ENCODE measurements around the gene DYNLRB2.
A peak's percentile ranks its signal among the peaks of the same experiment; 100 is the strongest.

DYNLRB2 gene

GRCh38 chr16:80540516-80541305 lies at the start of gene DYNLRB2:
TSS of gene DYNLRB2 (plus strand) at chr16:80540993. CDS start at chr16:80541077, 84 bp downstream.
- DNase-seq (ENCODE audit: low spot score) = peak; percentile 92

GRCh38 chr16:80500116-80500859 lies 40.5 kb upstream of the DYNLRB2 start:
- DNase-seq (ENCODE audit: low spot score) = no peak

DNA sequence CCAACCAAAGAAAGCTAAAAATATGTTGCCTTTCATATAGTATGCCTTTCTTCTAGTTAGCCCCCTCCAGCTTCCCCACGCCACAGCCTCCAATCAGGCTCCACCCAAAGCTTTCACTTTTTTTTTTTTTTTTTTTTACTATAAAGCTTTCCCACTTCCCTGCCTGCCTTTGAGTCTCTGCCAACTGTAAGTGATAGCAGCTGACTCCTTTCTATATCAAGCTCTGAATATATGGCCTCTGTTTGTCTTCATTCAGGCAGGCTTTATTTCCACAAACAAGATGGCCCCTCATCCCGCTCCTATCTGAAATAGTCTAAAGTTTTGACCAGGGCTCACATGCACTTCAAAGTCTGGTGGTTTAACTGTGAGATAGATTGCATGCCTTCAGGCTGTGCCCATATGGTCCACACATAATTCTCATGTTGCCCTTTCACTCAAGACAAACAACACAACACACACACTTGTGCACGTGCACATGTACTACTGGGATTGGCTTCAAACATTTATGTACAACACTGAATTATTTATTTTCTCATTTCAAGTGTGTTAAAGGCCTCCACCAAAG lies 39.8 kb upstream of the DYNLRB2 start:
- DNase-seq (ENCODE audit: low spot score) = no peak

DNA sequence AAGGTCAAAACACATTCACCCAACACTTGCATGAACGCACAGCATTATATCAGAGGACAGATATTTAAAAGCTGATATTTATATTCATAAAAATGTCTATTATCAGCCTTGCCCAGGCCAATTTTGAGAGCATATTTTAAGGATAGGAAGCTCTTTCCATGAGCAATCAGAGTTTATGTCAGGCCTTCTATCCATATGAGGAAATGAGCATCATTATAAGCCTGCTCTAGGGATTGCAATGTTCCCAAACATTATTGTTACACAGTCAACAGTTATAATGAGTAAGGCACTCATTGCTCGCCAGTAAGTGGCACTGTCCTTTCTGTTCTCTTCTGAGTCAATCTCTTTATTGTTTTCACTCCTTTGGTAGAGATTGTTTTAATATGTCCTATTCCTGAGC lies 37.7 kb upstream of the DYNLRB2 start:
- DNase-seq (ENCODE audit: low spot score) = no peak

GRCh38 chr16:80507538-80507937 lies 33.3 kb upstream of the DYNLRB2 start:
- DNase-seq (ENCODE audit: low spot score) = no peak

GRCh38 chr16:80509872-80510271 lies 30.9 kb upstream of the DYNLRB2 start:
- DNase-seq (ENCODE audit: low spot score) = no peak

DNA sequence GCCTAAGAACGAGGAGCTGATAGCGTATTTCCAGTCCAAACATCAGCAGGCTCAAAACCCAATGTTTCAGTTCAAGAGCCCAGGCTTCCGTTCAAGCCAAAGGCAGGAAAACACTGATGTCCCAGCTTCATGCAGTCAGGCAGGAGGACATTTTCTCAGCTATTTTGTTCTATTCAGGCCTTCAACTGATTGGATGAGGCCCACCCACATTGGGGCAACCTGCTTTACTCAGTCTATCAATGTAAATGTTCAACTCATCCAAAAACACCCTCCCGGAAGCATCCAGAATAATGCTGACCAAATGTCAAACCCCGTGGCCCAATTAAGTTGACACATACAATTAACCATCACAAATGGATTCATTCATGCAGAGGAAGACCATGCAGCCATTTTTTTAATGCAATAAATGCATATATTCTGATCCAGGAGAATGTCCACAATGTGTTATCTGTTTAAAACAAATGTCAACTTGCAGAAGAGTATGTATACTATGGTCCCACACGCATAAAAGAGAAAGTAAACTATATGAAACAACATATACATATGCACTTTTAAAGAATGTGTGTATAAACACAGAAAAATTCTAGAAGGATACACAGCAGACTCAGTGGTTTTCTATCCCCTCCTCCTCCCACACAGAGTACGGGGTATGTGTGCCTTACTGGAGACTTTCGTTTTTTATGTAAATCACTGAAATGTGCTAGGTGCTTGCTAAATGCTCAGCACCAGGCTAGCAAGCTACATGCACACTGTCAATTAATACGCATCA lies 28.8 kb upstream of the DYNLRB2 start:
- DNase-seq (ENCODE audit: low spot score) = no peak

DNA sequence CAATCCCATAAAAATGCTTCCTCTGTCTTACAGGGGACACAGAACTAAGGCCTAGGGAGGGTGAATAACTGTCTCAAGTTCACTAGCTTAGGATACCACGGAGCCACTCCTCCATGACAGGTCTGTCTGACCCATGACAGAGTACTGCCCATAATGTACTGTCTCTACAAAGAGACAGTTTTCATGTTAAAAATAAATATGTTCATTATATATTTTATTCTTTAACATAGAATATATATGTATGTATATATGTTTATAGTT lies 28.3 kb upstream of the DYNLRB2 start:
- DNase-seq (ENCODE audit: low spot score) = no peak

GRCh38 chr16:80515374-80515773 lies 25.4 kb upstream of the DYNLRB2 start:
- DNase-seq (ENCODE audit: low spot score) = no peak

DNA sequence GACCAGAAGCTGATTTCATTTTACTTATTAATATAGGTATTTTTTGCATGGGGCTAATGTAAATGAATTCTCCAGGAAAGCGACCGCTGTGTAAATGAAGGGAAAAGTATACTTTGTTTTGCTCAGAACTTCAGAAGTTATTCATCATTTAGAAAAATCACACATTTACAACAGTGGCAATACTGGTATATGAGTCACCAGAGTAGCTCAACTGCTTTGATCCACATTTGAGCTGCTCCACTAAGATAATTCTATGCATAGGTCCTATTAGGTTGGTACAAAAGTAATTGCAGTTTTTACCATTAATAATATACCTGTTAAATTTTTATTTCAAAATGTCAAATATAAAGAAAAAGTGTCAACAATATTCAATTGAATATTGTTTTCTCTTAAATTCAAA lies 22.9 kb upstream of the DYNLRB2 start:
- no peak for DNase-seq (ENCODE audit: low spot score)

DNA sequence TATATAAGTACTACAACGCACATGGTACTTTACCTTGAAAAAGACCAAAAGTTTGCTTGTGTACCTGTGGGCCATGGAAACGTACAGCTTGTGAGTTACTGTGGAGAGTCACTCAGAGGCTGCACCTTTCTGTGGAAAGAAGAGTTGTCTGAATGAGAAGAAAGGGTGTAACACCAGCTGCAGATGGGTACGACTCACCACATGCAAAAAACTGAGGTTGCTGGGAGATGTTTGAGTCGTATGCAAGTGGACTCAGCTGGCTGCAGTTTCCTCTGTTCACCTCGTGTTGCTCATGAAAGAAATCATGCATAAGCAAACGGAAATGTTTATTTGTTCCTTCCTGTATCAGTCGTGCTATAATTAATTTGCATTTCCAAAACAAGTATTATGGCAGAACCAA lies 22.4 kb upstream of the DYNLRB2 start:
- no peak for DNase-seq (ENCODE audit: low spot score)

DNA sequence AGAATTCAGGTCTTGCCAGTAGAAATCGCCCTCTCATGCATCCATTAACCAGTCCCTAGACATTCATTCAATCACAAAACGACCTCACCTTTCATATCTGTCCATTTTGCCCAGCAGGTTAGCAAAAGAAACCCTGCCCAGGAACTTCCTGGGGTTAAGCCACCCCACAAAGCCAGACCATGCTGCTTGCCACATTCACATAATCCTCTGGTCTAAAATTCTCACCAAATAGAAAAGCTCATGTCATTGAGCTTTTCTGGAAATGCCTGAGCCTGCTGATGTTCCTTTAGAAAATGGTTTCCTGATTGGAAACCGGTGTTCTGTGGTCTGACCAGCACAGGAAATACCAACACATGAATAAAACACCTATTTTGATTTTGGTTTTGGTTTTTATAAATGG lies 21.6 kb upstream of the DYNLRB2 start:
- no peak for DNase-seq (ENCODE audit: low spot score)

- no peak for DNase-seq (ENCODE audit: low spot score)
Measured at GRCh38 chr16:80525420-80525819, 15.4 kb upstream of the DYNLRB2 start.

- DNase-seq (ENCODE audit: low spot score) = peak; percentile 28
Measured at GRCh38 chr16:80526418-80527061, 14.3 kb upstream of the DYNLRB2 start.

DNA sequence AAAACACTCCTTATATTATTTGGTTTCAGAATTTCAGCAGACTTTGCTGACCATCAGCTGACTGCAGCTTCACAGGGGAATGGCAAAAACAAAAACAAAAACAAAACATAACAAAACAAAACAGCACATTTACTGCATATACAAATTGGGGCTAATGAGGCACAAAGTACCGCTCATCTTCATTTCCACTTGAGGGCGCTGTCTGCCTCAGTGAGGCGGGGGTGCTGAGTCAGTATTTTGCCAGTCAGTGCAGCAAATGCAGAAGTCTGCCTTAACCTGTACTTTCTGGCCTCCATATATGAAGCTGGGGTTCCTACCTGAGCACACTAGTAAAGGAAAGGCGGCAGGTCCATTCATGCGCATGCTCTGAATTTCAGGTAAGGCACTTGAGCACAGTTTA lies 13.5 kb upstream of the DYNLRB2 start:
- DNase-seq (ENCODE audit: low spot score) = no peak

GRCh38 chr16:80530479-80530878 lies 10.3 kb upstream of the DYNLRB2 start:
- DNase-seq (ENCODE audit: low spot score) = no peak

DNA sequence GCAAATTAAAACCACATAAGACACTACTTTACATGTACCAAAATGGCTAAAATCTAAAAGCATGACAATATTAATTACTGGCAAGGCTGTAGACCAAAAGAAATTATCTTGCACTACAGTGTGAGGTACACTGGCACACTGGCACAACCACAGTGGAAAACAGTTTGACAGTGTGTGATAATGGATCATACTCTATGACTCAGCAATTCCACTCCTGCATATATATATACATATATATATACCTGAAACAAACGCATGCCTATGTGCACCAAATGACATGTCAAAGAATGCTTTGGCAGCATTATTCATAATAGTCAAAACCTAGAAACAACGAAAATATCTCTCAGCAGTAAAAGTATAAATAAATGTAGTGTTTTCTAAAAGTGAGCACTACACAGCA lies 4.6 kb upstream of the DYNLRB2 start:
- DNase-seq (ENCODE audit: low spot score) = no peak

- DNase-seq (ENCODE audit: low spot score) = no peak
Measured at GRCh38 chr16:80541306-80541694, 507 bp downstream of the DYNLRB2 start.

DNA sequence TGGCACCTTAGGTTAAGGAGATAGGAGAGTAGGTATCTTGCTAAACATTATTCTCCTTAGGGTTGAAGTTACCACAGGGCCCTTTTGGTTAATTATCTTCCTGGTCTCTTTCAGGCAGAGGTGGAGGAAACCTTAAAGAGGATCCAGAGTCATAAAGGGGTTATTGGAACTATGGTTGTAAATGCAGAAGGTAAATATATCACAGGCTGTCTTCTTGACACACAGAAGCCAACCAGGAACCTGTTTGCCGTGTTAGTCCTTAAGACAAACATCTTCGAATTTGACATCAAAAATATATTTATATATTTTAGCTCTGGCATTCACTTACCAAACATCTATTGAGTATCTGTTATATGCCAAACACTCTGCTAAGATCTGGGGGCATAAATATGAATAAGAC lies 2.4 kb downstream of the DYNLRB2 start:
- DNase-seq (ENCODE audit: low spot score) = no peak

DNA sequence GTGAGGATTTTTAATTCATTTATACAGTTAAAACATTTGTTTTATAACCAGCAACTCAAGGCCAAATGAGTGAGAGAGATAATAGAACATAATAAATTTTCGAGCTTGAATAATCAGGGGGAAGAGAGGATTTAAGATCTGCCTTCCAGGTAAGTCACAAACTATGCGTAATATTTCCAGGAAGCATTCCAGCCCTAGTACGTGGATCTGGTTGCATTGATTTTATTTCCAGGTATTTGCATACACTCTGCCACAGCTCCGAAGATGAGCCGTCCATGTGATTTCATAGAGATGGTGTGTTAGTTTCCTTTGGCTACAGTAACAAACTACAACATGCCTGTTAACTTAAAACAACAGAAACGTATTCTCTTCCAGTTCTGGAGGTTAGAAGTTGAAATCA lies 3.5 kb downstream of the DYNLRB2 start:
- DNase-seq (ENCODE audit: low spot score) = no peak

- no peak for DNase-seq (ENCODE audit: low spot score)
Measured at GRCh38 chr16:80546249-80546648, 5.5 kb downstream of the DYNLRB2 start.

- DNase-seq (ENCODE audit: low spot score) = no peak
Measured at GRCh38 chr16:80547145-80547544, 6.4 kb downstream of the DYNLRB2 start.
